Natural killer cell (primary cell): ENCODE results near the gene MED1. TPM values are rescaled to one million over a fixed set of nuclear protein-coding genes. Genes with fewer than 3 reads are reported as not detected.
"Not testable (repeated sequence)": the region's sequence is repeated elsewhere in the genome, so short reads cannot be mapped to it uniquely, and the experiment has no call there.

Experiments
- ATAC-seq, 3 donors: fragments of 150-1000 bp in 2 of 3; fragments of 200-7000 bp in 1 of 3; cut with Tn5 transposase; 1 replicate in 1 of 3; 2 replicates in 2 of 3; pipeline ENCODE4 v1.10.0; 2021; ENCODE audit warnings: mild to moderate bottlenecking in 2 of 3, moderate library complexity in 2 of 3
- DNase-seq, 2 donors: peaks; one replicate each; pipeline versions ENCODE4 v3.0.0 to v3.0.0-alpha.2; 2013 to 2021; ENCODE audit warnings: mixed read lengths in 1 of 2
- H3K27ac ChIP-seq: one replicate; pipeline ENCODE4 v1.5.1; 2013; ENCODE audit warnings: mild to moderate bottlenecking, low read length
- H3K27me3 ChIP-seq: one replicate; pipeline ENCODE4 v1.6.1; 2013; ENCODE audit warnings: low read length; ENCODE audit not compliant: control insufficient read depth, insufficient read depth
- H3K36me3 ChIP-seq: one replicate; pipeline ENCODE4 v1.6.1; 2013; ENCODE audit warnings: low read length; ENCODE audit not compliant: control insufficient read depth, insufficient read depth
- H3K4me1 ChIP-seq: one replicate; pipeline ENCODE4 v1.6.1; 2013; ENCODE audit warnings: low read length; ENCODE audit not compliant: control insufficient read depth, insufficient read depth
- H3K4me3 ChIP-seq: one replicate; pipeline ENCODE4 v1.5.1; 2013; ENCODE audit warnings: low read length
- H3K9me3 ChIP-seq: one replicate; pipeline ENCODE4 v1.6.1; 2013; ENCODE audit warnings: low read length; ENCODE audit not compliant: control insufficient read depth, insufficient read depth
- H3K27ac Mint-ChIP-seq, 2 donors: one replicate each; pipeline ENCODE4 v1.8.0; 2022; ENCODE audit warnings: mild to moderate bottlenecking in 2 of 2, mixed read lengths in 2 of 2, moderate library complexity in 1 of 2
- H3K27me3 Mint-ChIP-seq, 2 donors: one replicate each; pipeline ENCODE4 v1.8.0; 2022; ENCODE audit warnings: low read depth in 2 of 2, mixed read lengths in 2 of 2
- H3K36me3 Mint-ChIP-seq: one replicate; pipeline ENCODE4 v1.8.0; 2022; ENCODE audit warnings: mixed read lengths
- H3K4me1 Mint-ChIP-seq, 2 donors: one replicate each; pipeline ENCODE4 v1.8.0; 2022; ENCODE audit warnings: mixed read lengths in 2 of 2
- H3K4me3 Mint-ChIP-seq: one replicate; pipeline ENCODE4 v1.8.0; 2022; ENCODE audit warnings: mild to moderate bottlenecking, moderate library complexity, mixed read lengths
- H3K9me3 Mint-ChIP-seq, 2 donors: one replicate each; pipeline ENCODE4 v1.8.0; 2022; ENCODE audit warnings: mixed read lengths in 2 of 2
- CTCF ChIP-seq: fragments of 200-600 bp; IDR thresholded peaks from one replicate; pipeline ENCODE4 v1.8.0; 2022; ENCODE audit warnings: antibody characterized with exemption
- WGBS: methylation state at CpG from one replicate; pipeline ENCODE4 v1.1.7; 2013; ENCODE audit warnings: missing lambda C conversion rate; ENCODE audit not compliant: insufficient coverage; 5-methylcytosine and 5-hydroxymethylcytosine counted together
- intact Hi-C: fragments of 100-400 bp; cut with micrococcal nuclease; formaldehyde crosslinking; loops from one replicate; pipeline ENCODE4 v1.14.2; 2022
- total RNA-seq, 4 donors: library from RNA; stranded (reverse); fragments of 120-200 nt in 1 of 4; gene quantifications; one replicate each; pipeline versions ENCODE4 v1.2.3 to v1.2.4, GENCODE V29; 2013 to 2022

The MED1 gene
- total RNA-seq, 3 donors from 2014 or later (not counting 1 experiment from before 2014, with no cell fraction given): 44.3 to 63.8 (median 53.4) TPM

GRCh38 chr17:39391448-39391847 is 59.6 kb downstream of the MED1 start:
- no peak overlapping the region for H3K27ac ChIP-seq
- H3K4me1 Mint-ChIP-seq: peaks cover 6 to 10% of the 10 kb centered on the region in 2 donors
- TF ChIP-seq CTCF: no peak
- ATAC-seq: no peak
- WGBS: 89% methylated on average over 3 of the region's 5 CpGs
- H3K36me3 ChIP-seq: peaks cover 4% of the 10 kb centered on the region
- H3K9me3 Mint-ChIP-seq: no peaks in the 10 kb centered on the region
- H3K27me3 ChIP-seq: no peaks in the 10 kb centered on the region
- no peak overlapping the region for H3K4me3 ChIP-seq
- H3K27me3 Mint-ChIP-seq: no peaks in the 10 kb centered on the region
- no peak overlapping the region for H3K27ac Mint-ChIP-seq
- no peaks in the 10 kb centered on the region for H3K9me3 ChIP-seq
- H3K4me3 Mint-ChIP-seq: no peak overlapping the region
- no peaks in the 10 kb centered on the region for H3K4me1 ChIP-seq
- H3K36me3 Mint-ChIP-seq: no peaks in the 10 kb centered on the region
- DNase-seq: no peak
- intact Hi-C loops: no loop called here

DNA sequence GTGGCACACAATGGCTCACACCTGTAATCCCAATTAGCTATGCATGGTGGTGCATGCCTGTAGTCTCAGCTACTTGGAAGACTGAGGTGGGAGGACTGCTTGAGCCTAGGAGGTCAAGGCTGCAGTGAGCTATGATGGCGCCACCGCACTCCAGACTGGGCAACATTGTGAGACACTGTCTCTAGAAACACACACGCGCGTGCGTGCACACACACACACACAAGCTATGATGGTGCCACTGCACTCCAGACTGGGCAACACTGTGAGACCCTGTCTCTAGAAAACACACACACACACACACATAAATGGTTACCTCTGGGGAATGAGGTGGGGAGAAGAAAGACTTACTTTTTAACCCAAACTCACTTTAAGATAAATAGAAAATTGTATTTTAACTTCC is 66.0 kb downstream of the MED1 start:
- H3K9me3 Mint-ChIP-seq: no peaks in the 10 kb centered on the region
- no peak overlapping the region for H3K4me3 ChIP-seq
- H3K27me3 Mint-ChIP-seq: no peaks in the 10 kb centered on the region
- H3K4me1 ChIP-seq: no peaks in the 10 kb centered on the region
- WGBS: 100% methylated on average over 6 of the region's 6 CpGs
- DNase-seq (no peak), ATAC-seq (no peak)
- no peak overlapping the region for H3K27ac ChIP-seq
- intact Hi-C loops: no loop called here
- H3K4me1 Mint-ChIP-seq: peaks cover 5 to 16% of the 10 kb centered on the region in 2 donors
- H3K9me3 ChIP-seq: no peaks in the 10 kb centered on the region
- H3K27me3 ChIP-seq: no peaks in the 10 kb centered on the region
- H3K36me3 ChIP-seq: peaks cover 4% of the 10 kb centered on the region
- H3K36me3 Mint-ChIP-seq: no peaks in the 10 kb centered on the region
- H3K4me3 Mint-ChIP-seq: no peak overlapping the region
- no peak overlapping the region for H3K27ac Mint-ChIP-seq
- no peak for TF ChIP-seq CTCF

DNA sequence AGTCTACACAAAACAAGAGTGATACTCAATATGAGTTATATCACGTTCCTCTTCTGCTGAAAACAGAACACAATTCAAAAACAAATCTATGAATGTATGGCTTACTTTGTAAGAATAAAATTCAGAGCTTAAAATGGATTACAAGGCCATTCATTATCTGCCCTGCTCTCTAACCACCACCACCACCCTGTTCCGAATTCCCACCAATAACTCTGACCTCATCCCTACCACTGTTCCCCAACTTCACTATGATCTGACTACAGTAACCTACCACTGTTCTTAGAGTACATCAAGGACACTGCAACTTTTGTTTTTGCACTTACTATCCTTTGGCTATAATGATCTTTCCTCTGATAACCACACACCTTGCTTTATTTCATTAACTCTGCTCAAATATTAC is 70.9 kb downstream of the MED1 start:
- no peak for TF ChIP-seq CTCF
- Histone ChIP-seq H3K4me3 (no peak overlapping the region), H3K9me3 (no peaks in the 10 kb centered on the region), H3K4me1 (peaks cover 9% of the 10 kb centered on the region), H3K27me3 (no peaks in the 10 kb centered on the region), H3K36me3 (no peaks in the 10 kb centered on the region), H3K27ac (no peak overlapping the region)
- WGBS: 86% methylated on average over 1 of the region's 2 CpGs
- Mint-ChIP-seq H3K27ac (no peak overlapping the region), H3K36me3 (no peaks in the 10 kb centered on the region), H3K9me3 (no peaks in the 10 kb centered on the region), H3K4me1 (peaks cover 29 to 35% of the 10 kb centered on the region in 2 donors), H3K27me3 (no peaks in the 10 kb centered on the region), H3K4me3 (no peak overlapping the region)
- intact Hi-C loops: no loop called here
- ATAC-seq (no peak), DNase-seq (no peak)

GRCh38 chr17:39376434-39376833 is 74.6 kb downstream of the MED1 start:
- Histone ChIP-seq H3K4me1 (peaks cover 9% of the 10 kb centered on the region), H3K36me3 (no peaks in the 10 kb centered on the region), H3K4me3 (no peak overlapping the region), H3K27me3 (no peaks in the 10 kb centered on the region), H3K27ac (no peak overlapping the region), H3K9me3 (no peaks in the 10 kb centered on the region)
- 47% methylated on average over 2 of the region's 2 CpGs for WGBS
- ATAC-seq (peak in 1 of 3 donors; percentile 40), DNase-seq (no peak)
- peaks cover 34 to 37% of the 10 kb centered on the region in 2 donors for H3K4me1 Mint-ChIP-seq
- no peak overlapping the region for H3K4me3 Mint-ChIP-seq
- H3K36me3 Mint-ChIP-seq: no peaks in the 10 kb centered on the region
- H3K27ac Mint-ChIP-seq: peak overlapping the region; percentile 38 to 69
- no peaks in the 10 kb centered on the region for H3K27me3 Mint-ChIP-seq
- H3K9me3 Mint-ChIP-seq: no peaks in the 10 kb centered on the region
- no peak for TF ChIP-seq CTCF
- intact Hi-C loops: no loop called here

DNA sequence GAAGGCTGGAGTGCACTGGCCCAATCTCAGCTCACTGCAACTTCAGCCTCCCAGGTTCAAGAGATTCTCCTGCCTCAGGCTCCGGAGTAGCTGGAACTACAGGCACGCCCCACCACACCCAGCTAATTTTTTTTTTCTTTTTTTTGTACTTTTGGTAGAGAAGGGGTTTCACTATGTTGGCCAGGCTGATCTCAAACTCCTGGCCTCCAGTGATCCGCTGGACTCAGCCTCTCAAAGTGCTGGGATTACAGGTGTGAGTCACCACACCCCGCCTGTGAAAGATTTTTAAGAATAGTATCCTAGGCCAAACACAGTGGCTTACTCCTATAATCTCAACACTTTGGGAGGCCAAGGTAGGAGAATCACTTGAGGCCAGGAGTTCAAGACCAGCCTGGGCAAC is 83.3 kb downstream of the MED1 start:
- ATAC-seq, H3K9me3 Mint-ChIP-seq, intact Hi-C loops, H3K9me3 ChIP-seq, H3K27ac ChIP-seq, H3K27me3 ChIP-seq, H3K36me3 Mint-ChIP-seq, DNase-seq, H3K27me3 Mint-ChIP-seq, H3K4me1 ChIP-seq, H3K4me3 ChIP-seq, H3K4me3 Mint-ChIP-seq, H3K36me3 ChIP-seq, H3K27ac Mint-ChIP-seq: not testable (repeated sequence)
- peaks cover 6 to 15% of the 10 kb centered on the region in 2 donors for H3K4me1 Mint-ChIP-seq
- WGBS: 100% methylated on average over 2 of the region's 4 CpGs
